Frontal cortex (tissue), 4 donors: ENCODE data around the gene CACNA1D. TPM values are rescaled to one million over a fixed set of nuclear protein-coding genes. Genes with fewer than 3 reads are reported as not detected.

ENCODE experiments used
- DNase-seq, 2 donors: peaks; one replicate each; pipeline ENCODE4 v3.0.0; 2012; ENCODE audit warnings: low spot score in 2 of 2
- FAIRE-seq: peaks from 2 replicates; lab custom pipeline; 2012; peaks lifted over from hg19 to GRCh38; lab: Jason Lieb, UNC
- total RNA-seq: library from RNA; depleted of rRNA; stranded (reverse); fragments of >200 nt; gene quantifications from one replicate; pipeline ENCODE4 v1.2.3, GENCODE V29; 2014
- donor health status: control.
- donor health status: control.
- donor health status: control.

CACNA1D gene
- total RNA-seq, 1 donor from 2014 or later, result 21.6 TPM

- no peak for FAIRE-seq
- DNase-seq, result no peak
Observed at GRCh38 chr3:53523346-53523745, 28.9 kb downstream of the CACNA1D start.

- no peak for DNase-seq
Observed at GRCh38 chr3:53524566-53524965, 30.2 kb downstream of the CACNA1D start.

GRCh38 chr3:53525765-53526703 is 31.6 kb downstream of the CACNA1D start:
- DNase-seq (no peak), FAIRE-seq (no peak)

More at GRCh38 chr3:53524566-53524965, 30.2 kb downstream of the CACNA1D start:
- no peak for FAIRE-seq

GRCh38 chr3:53526704-53527055 is 32.3 kb downstream of the CACNA1D start:
- DNase-seq (no peak), FAIRE-seq (no peak)

DNA sequence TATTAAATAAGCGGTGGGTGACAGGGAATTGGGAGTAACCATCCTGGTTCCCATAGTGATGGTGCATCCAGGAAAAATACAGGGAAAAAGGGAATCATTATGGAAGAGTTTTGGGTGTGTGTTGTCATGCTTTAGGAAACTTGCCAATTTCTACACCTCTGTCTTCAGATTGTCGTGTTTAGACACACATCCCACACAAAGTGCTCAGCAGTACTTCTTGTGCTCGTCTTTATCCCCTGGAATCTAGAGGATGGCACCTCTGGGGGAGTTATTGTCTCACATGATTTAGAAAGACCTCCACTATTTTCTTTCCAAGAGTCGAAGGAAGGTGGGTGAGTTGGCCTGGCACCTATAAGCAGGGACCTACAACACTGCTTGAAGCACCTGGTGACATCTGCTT is 35.8 kb downstream of the CACNA1D start:
- no peak for DNase-seq

GRCh38 chr3:53531749-53532148 is 37.3 kb downstream of the CACNA1D start:
- no peak for FAIRE-seq
- DNase-seq, result no peak

More for the DNA sequence above, 35.8 kb downstream of the CACNA1D start:
- FAIRE-seq, result no peak

DNA sequence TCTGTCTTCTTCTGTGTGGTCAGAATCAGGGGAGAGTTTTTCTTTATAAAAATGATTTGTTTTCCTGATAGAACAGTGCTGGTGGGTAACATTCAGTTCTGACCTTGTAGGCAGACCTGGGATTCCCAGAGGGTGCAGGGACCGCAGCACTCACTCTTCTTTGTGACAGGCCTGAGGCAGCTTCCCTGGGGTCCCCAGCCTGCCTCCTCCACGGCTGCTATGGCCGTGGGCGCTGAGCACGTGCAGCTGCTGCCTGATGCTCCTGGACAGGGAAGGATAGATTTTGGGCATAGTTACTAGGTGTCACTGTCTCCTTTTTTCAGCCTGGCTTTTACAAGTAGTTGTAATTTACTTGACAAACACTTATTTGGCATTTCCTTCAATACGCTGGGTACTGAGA is 39.1 kb downstream of the CACNA1D start:
- FAIRE-seq, result no peak
- DNase-seq, result no peak

DNA sequence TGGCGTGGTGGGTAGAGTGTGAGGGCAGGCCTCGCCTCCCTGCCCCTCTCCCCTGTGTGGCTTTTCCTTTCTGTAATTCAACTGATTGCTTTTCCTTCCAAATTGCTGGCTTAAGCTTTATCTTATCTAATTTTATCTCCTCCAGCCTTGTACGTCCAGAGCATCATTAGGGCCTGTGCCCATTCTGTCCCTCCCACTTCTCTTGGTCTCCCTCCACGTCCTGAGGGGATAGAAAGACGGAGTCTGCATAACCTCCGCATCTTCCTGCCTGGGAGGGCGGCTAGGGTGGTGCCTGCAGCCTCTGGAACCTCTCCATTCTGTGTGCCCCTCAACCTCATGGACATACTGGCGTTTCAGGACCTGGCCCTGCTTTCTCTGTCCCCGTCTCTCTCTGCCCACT is 39.8 kb downstream of the CACNA1D start:
- no peak for FAIRE-seq

GRCh38 chr3:53534676-53535400 is 40.4 kb downstream of the CACNA1D start:
- no peak for DNase-seq
- FAIRE-seq, result no peak

More for the DNA sequence above, 39.8 kb downstream of the CACNA1D start:
- no peak for DNase-seq

DNA sequence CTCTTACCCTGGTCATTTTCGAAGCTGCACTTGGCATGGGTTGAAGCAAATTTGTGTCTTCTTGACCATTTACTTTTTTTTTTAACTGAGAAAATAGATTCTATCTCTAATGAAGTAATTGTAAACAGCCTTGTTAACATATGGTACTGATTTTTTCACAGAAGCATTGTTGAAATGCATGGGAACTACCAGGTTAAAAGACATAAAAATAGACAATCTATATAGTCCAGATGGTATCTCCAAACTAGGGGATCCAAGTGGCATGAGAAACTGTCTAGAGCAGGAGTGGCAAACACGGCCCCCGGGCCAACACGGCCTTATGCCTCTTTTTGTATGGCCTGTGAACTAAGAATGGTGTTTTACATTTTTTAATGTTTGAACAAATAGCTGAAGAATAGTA is 41.9 kb downstream of the CACNA1D start:
- FAIRE-seq, result no peak
- no peak for DNase-seq

DNA sequence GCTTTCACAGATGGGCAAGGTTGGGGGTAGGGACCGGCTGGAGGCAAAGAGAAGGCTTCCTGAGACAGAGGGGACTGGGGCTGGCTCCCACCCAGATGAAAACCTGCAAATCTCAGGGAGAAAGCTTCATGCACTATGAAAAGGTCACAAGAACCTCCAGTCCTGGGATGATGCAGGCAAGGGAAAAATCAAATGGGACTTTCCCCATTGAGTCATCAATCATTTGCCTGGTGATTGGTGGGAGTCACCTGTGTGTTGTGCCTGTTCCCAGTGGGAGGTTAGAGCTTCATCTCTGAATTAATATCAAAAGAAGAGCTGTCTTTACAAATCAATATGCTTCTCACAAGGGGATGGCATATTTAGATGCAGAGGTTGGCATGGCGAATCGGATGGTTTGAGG is 49.9 kb downstream of the CACNA1D start:
- no peak for FAIRE-seq
- no peak for DNase-seq

DNA sequence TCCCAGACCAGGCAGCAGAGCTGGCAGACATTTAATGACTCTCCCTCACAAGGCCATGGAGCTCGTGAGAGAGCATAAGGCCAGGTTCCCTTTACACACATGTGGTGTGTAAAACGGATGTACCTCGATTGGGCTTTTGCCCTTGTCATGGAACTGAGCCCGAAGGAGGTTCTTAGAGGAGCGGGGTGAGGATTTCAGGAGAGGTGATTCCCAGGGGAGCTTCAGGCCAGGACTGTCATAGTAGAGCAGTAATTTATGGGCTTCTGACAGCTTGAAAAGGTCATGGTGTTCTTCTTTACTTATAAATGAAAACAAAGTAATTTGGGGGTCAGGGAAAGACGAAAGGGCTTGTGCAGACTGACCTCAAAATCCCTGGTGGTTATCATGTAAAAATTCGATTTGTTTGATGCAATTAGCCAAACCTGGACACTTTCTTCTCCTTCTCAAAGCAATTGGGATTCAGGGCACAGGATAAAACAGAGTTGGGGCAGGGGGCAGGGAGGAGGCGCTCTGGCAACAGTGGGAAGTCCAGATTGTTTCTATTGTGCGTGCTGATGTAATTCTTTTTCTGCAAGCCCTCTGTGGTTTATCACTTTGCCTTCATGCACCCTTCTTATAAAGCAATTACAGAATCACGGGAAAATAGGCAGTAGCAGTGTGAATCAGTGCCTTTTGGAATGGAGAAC is 51.0 kb downstream of the CACNA1D start:
- no peak for FAIRE-seq
- no peak for DNase-seq

- no peak for FAIRE-seq
Observed at GRCh38 chr3:53545996-53546359, 51.6 kb downstream of the CACNA1D start.

GRCh38 chr3:53547327-53547726 is 52.9 kb downstream of the CACNA1D start:
- DNase-seq, result no peak
- FAIRE-seq, result no peak

More at GRCh38 chr3:53545996-53546359, 51.6 kb downstream of the CACNA1D start:
- no peak for DNase-seq

- FAIRE-seq (no peak), DNase-seq (no peak)
Observed at GRCh38 chr3:53550005-53550620, 55.7 kb downstream of the CACNA1D start.

DNA sequence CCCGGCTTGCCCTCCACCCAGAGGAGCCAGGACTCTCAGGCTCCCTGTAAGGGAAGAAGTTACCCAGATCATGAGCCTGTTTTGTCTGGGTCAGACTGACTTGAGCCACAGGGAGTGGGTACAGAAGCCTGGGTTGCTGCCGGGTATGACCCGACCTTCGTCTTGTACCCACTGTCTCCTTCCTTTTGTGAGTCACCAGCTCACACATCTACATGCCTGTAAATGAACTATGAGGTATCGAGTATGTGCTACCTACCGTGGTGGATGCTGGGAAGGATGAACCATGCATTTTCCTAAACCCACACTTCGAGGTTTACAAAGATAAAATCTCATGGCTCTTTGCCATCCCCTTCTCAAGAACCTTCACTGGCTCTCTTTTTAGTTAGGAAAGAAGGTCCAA is 56.9 kb downstream of the CACNA1D start:
- DNase-seq (no peak), FAIRE-seq (no peak)

- DNase-seq (no peak), FAIRE-seq (no peak)
Observed at GRCh38 chr3:53552730-53553129, 58.3 kb downstream of the CACNA1D start.

- DNase-seq, result no peak
- FAIRE-seq, result no peak
Observed at GRCh38 chr3:53553200-53553599, 58.8 kb downstream of the CACNA1D start.

- no peak for FAIRE-seq
- no peak for DNase-seq
Observed at GRCh38 chr3:53554559-53555067, 60.2 kb downstream of the CACNA1D start.

DNA sequence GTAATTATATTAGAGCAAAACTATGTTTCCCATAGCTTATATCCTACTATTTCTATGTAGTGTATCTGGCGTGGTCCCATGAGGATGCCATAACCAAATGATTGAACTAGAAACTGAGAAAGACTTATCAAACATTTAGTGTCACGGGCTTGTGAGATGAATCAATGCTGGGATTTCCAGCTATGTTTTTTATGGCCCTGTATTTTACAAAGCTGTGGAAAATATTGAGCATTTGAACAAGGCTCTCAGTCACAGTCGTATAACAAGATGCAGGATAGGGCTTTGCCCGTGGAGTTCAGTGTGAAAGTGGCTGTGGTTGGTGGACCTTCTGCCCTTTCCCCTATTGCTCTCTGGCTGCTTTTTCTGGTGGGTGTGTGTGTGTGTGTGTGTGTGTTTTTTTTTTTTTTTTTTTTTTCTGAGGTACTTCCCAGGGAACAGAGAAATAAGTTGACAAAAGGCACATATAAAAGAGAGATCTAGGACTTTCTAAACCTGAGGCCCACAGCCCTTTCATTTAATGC is 60.7 kb downstream of the CACNA1D start:
- no peak for FAIRE-seq
- no peak for DNase-seq
